ENCODE measurements around the gene ZNF783. TPM values are rescaled to one million over a fixed set of nuclear protein-coding genes. Genes with fewer than 3 reads are reported as not detected.
A peak's percentile ranks its signal among the peaks of the same experiment; 100 is the strongest.

Gene ZNF783
- total and polyA plus RNA-seq, 9 of the 15 experiments (the other 6 are each of a cell fraction or from before 2014, with no cell fraction given): 0.66 to 11.2 (median 5.4) TPM

DNA sequence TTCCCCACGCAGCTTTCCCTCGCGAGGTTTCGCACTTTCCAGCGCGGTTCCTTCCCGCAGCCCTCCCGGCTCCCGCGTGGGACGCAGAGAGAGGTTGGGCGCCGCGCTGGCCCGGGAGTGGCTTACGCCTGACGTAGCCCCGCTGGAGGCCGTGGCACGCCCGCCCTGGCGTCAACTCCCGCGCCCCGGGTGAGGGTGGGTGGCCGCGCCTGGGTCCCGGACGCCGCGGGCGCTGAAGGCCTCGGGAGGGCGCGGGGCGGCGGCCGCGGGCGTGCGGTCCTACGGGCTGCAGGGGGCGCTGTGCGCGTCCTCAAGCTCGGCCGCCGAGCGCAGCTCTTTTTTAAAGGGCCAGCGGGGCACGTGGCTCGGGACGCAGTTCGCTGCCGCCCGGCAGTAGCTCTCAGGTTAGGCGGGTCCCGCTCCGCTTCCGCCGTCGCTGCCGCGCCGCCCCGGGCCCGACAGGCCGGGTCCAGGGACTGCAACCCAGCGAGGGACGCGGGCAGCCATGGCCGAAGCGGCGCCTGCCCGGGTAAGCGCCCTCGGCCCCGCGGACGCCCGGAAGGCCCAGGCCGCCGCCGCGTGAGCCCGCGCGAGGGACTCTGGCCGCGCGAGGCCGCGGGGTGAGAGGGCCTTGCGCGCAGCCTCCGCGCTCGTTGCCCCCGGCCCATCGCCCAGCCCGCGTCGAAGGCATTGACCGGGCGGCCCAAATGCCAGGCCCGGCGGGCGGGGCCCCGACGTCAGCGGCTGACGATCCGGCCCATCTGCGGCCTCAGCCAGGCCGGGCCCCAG is at the start of gene ZNF783 (continued):
- TF ChIP-seq ZBTB40 (IDR thresholded peaks at IDR 0.05) (no peak), ZBTB40 (CRISPR knock-in tag; IDR thresholded peaks at IDR 0.05) (no peak), FOXJ3 (CRISPR knock-in tag; IDR thresholded peaks at IDR 0.05) (no peak), USF2 (CRISPR knock-in tag; IDR thresholded peaks at IDR 0.05) (peak; percentile 69), ZNF311 (CRISPR knock-in tag; IDR thresholded peaks at IDR 0.05) (no peak), PRPF4 (IDR thresholded peaks at IDR 0.05; ENCODE audit: insufficient read depth, low read depth, low read length, poor library complexity, severe bottlenecking) (no peak), CEBPZ (IDR thresholded peaks at IDR 0.05; ENCODE audit: borderline replicate concordance, low read depth, low read length) (no peak), EZH2 (IDR thresholded peaks at IDR 0.05; ENCODE audit: borderline replicate concordance, low read depth, low read length) (no peak)
- TF ChIP-seq, protein P1, sequence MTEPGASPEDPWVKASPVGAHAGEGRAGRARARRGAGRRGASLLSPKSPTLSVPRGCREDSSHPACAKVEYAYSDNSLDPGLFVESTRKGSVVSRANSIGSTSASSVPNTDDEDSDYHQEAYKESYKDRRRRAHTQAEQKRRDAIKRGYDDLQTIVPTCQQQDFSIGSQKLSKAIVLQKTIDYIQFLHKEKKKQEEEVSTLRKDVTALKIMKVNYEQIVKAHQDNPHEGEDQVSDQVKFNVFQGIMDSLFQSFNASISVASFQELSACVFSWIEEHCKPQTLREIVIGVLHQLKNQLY (CRISPR knock-in tag; conservative IDR thresholded peaks at IDR 0.05): 0 out of 4 replicates have a peak, but pooled peaks of 1 of the 2 experiments have one; percentile 50
